ENCODE results near the gene TIMM8B. TPM values are rescaled to one million over a fixed set of nuclear protein-coding genes. Genes with fewer than 3 reads are reported as not detected.
"Not testable (repeated sequence)": the region's sequence is repeated elsewhere in the genome, so short reads cannot be mapped to it uniquely, and the experiment has no call there.

TIMM8B gene
- total RNA-seq, 1 experiment from 2014 or later, result 87.3 TPM

DNA sequence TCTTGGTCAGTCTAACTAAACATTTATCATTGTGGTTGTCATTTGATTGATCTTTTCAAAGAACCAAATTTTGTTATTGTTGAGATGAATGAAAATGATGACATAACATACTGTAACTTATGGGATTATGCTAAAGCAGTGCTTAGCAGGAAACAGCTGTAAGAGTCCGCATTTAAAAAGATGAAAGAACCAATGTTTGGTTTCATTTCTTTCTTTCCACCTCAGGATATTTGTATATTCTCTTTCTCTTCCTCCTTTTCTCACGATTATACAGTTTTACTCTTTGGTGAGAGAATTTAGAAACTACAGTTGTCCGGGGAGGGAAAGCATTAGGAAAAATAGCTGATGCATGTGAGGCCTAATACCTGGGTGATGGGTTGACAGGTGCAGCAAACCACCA lies 35.8 kb downstream of the TIMM8B start:
- Histone ChIP-seq H3K4me1 (ENCODE audit: control insufficient read depth, insufficient read depth, low read length) (no peaks in the 10 kb centered on the region), H3K4me3 (ENCODE audit: low read depth in 2 of 2, low read length in 2 of 2) (no peak overlapping the region), H3K36me3 (ENCODE audit: control insufficient read depth, insufficient read depth, low read length) (peaks cover 22% of the 10 kb centered on the region), H3K27me3 (ENCODE audit: control insufficient read depth, insufficient read depth, low read length) (no peaks in the 10 kb centered on the region), H3K9me3 (ENCODE audit: control insufficient read depth, insufficient read depth, low read depth, low read length) (no peaks in the 10 kb centered on the region), H3K27ac (ENCODE audit: low read length) (no peak overlapping the region)
- in situ Hi-C loops (cut with HindIII; ENCODE audit: low pct_unique_long_range_greater_than_20kb, low sequenced_read_pairs) (no loop called here), intact Hi-C loops (cut with micrococcal nuclease; ENCODE audit: unreplicated experiment) (no loop called here)
- TF ChIP-seq SIN3A (IDR thresholded peaks at IDR 0.05; ENCODE audit: borderline replicate concordance, insufficient read depth, low read depth, low read length) (no peak), TCF7L2 (IDR thresholded peaks at IDR 0.05; ENCODE audit: low read depth, low read length) (no peak), POLR2AphosphoS5 (IDR thresholded peaks at IDR 0.05; ENCODE audit: low read depth, low read length) (no peak), REST (IDR thresholded peaks at IDR 0.05; ENCODE audit: insufficient read depth in 1 of 2, low read depth in 2 of 2, low read length in 1 of 2) (no peak), CTCF (IDR thresholded peaks at IDR 0.05) (no peak)
- BruUV-seq (replicated peaks), result no TSS peak
- POLR2A ChIA-PET, result no interaction called here
- CTCF ChIA-PET, result no interaction called here
- DNase-seq (ENCODE audit: low read depth, low spot score) (no peak), ATAC-seq (no peak)

DNA sequence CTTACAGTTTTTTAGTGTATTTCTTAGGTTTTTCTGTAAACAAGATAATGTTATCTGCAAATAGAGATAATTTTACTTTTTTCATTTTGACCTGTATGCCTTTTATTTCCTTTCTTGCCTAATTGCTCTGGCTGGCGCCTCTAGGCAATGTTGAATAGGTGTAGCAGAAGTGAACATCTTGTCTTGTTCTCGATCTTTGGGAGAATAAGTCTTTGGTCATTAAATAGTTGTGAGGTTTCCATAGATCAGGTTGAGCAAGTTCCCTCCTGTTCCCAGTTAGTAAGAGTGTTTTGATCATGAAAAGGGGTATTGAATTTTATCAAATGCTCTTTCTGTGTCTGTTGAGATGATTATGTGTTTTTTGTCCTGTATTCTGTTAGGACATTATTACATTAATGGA lies 36.8 kb downstream of the TIMM8B start:
- intact Hi-C loops (cut with micrococcal nuclease; ENCODE audit: unreplicated experiment) (no loop called here), in situ Hi-C loops (cut with HindIII; ENCODE audit: low pct_unique_long_range_greater_than_20kb, low sequenced_read_pairs) (no loop called here)
- no peak overlapping the region for H3K27ac ChIP-seq (ENCODE audit: low read length)
- H3K4me3 ChIP-seq (ENCODE audit: low read depth in 2 of 2, low read length in 2 of 2), result no peak overlapping the region
- ATAC-seq (no peak), DNase-seq (ENCODE audit: low read depth, low spot score) (no peak)
- TF ChIP-seq CTCF (IDR thresholded peaks at IDR 0.05) (no peak), SIN3A (IDR thresholded peaks at IDR 0.05; ENCODE audit: borderline replicate concordance, insufficient read depth, low read depth, low read length) (no peak), TCF7L2 (IDR thresholded peaks at IDR 0.05; ENCODE audit: low read depth, low read length) (no peak), POLR2AphosphoS5 (IDR thresholded peaks at IDR 0.05; ENCODE audit: low read depth, low read length) (no peak), REST (IDR thresholded peaks at IDR 0.05; ENCODE audit: insufficient read depth in 1 of 2, low read depth in 2 of 2, low read length in 1 of 2) (no peak)
- no peaks in the 10 kb centered on the region for H3K9me3 ChIP-seq (ENCODE audit: control insufficient read depth, insufficient read depth, low read depth, low read length)
- CTCF ChIA-PET, result no interaction called here
- H3K4me1 ChIP-seq (ENCODE audit: control insufficient read depth, insufficient read depth, low read length), result no peaks in the 10 kb centered on the region
- POLR2A ChIA-PET, result no interaction called here
- no TSS peak for BruUV-seq (replicated peaks)
- H3K36me3 ChIP-seq (ENCODE audit: control insufficient read depth, insufficient read depth, low read length), result peaks cover 24% of the 10 kb centered on the region
- H3K27me3 ChIP-seq (ENCODE audit: control insufficient read depth, insufficient read depth, low read length), result no peaks in the 10 kb centered on the region

GRCh38 chr11:112048256-112048655 lies 38.3 kb downstream of the TIMM8B start:
- ATAC-seq, result not testable (repeated sequence)

DNA sequence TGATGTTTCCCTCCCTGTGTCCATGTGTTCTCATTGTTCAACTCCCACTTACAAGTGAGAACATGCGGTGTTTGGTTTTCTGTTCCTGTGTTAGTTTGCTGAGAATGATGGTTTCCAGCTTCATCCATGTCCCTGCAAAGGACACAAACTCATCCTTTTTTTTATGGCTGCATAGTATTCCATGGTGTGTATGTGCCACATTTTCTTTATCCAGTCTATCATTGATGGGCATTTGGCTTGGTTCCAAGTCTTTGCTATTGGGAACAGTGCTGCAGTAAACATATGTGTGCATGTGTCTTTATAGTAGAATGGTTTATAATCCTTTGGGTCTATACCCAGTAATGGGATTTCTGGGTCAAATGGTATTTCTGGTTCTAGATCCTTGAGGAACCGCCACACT lies 39.9 kb downstream of the TIMM8B start:
- ATAC-seq; H3K27ac ChIP-seq (ENCODE audit: low read length); in situ Hi-C loops (cut with HindIII; ENCODE audit: low pct_unique_long_range_greater_than_20kb, low sequenced_read_pairs); H3K9me3 ChIP-seq (ENCODE audit: control insufficient read depth, insufficient read depth, low read depth, low read length); BruUV-seq (replicated peaks); H3K4me3 ChIP-seq (ENCODE audit: low read depth in 2 of 2, low read length in 2 of 2); H3K4me1 ChIP-seq (ENCODE audit: control insufficient read depth, insufficient read depth, low read length); intact Hi-C loops (cut with micrococcal nuclease; ENCODE audit: unreplicated experiment); CTCF ChIA-PET; POLR2A ChIA-PET; DNase-seq (ENCODE audit: low read depth, low spot score); H3K27me3 ChIP-seq (ENCODE audit: control insufficient read depth, insufficient read depth, low read length): not testable (repeated sequence)
- H3K36me3 ChIP-seq (ENCODE audit: control insufficient read depth, insufficient read depth, low read length), result peaks cover 37% of the 10 kb centered on the region

More at GRCh38 chr11:112048256-112048655, 38.3 kb downstream of the TIMM8B start:
- POLR2A ChIA-PET, result interaction anchor here (0.6 kb wide), 2 partner anchors 25 to 41 kb away, joined by 3 to 9 read pairs; no protein-coding TSS in a partner anchor
- intact Hi-C loops (cut with micrococcal nuclease; ENCODE audit: unreplicated experiment); CTCF ChIA-PET; H3K27me3 ChIP-seq (ENCODE audit: control insufficient read depth, insufficient read depth, low read length); BruUV-seq (replicated peaks); in situ Hi-C loops (cut with HindIII; ENCODE audit: low pct_unique_long_range_greater_than_20kb, low sequenced_read_pairs); H3K4me3 ChIP-seq (ENCODE audit: low read depth in 2 of 2, low read length in 2 of 2); DNase-seq (ENCODE audit: low read depth, low spot score); H3K27ac ChIP-seq (ENCODE audit: low read length); H3K9me3 ChIP-seq (ENCODE audit: control insufficient read depth, insufficient read depth, low read depth, low read length); H3K4me1 ChIP-seq (ENCODE audit: control insufficient read depth, insufficient read depth, low read length): not testable (repeated sequence)
- H3K36me3 ChIP-seq (ENCODE audit: control insufficient read depth, insufficient read depth, low read length), result peaks cover 31% of the 10 kb centered on the region

Measured in Panc1 (cell line).